GM21786 (cell line): ENCODE data around the gene FAM241A.
"Not testable (repeated sequence)": the region's sequence is repeated elsewhere in the genome, so short reads cannot be mapped to it uniquely, and the experiment has no call there.

Experiments
- ATAC-seq: cut with Tn5 transposase; IDR thresholded peaks from one replicate; pipeline ENCODE4 v1.9.1; 2021; ENCODE audit not compliant: unreplicated experiment

The FAM241A gene

GRCh38 chr4:112172180-112172579, 26.9 kb downstream of the FAM241A start:
- ATAC-seq: peak; percentile 52

GRCh38 chr4:112173593-112174558, 28.6 kb downstream of the FAM241A start:
- ATAC-seq: no peak

GRCh38 chr4:112175840-112176239, 30.6 kb downstream of the FAM241A start:
- ATAC-seq: no peak

- peak; percentile 61 for ATAC-seq
These were observed 31.3 kb downstream of the FAM241A start for GRCh38 chr4:112176596-112176995.

GRCh38 chr4:112178741-112179140, 33.5 kb downstream of the FAM241A start:
- not testable (repeated sequence) for ATAC-seq

GRCh38 chr4:112181358-112182000, 36.2 kb downstream of the FAM241A start:
- no peak for ATAC-seq

- no peak for ATAC-seq
These were observed 37.4 kb downstream of the FAM241A start for GRCh38 chr4:112182604-112183003.

GRCh38 chr4:112183252-112183651, 38.0 kb downstream of the FAM241A start:
- no peak for ATAC-seq

- no peak for ATAC-seq
These were observed 39.2 kb downstream of the FAM241A start for GRCh38 chr4:112184438-112184837.

GRCh38 chr4:112185334-112185733, 40.1 kb downstream of the FAM241A start:
- peak; percentile 51 for ATAC-seq

GRCh38 chr4:112185740-112186670, 40.8 kb downstream of the FAM241A start:
- no peak for ATAC-seq

GRCh38 chr4:112189754-112190153, 44.5 kb downstream of the FAM241A start:
- no peak for ATAC-seq

GRCh38 chr4:112190684-112191083, 45.4 kb downstream of the FAM241A start:
- no peak for ATAC-seq

- ATAC-seq: no peak
These were observed 51.2 kb downstream of the FAM241A start for GRCh38 chr4:112196461-112196860.

- ATAC-seq: peak; percentile 7
These were observed 53.8 kb downstream of the FAM241A start for GRCh38 chr4:112199041-112199440.

- ATAC-seq: no peak
These were observed 56.8 kb downstream of the FAM241A start for GRCh38 chr4:112201915-112202505.

- ATAC-seq: no peak
These were observed 58.3 kb downstream of the FAM241A start for GRCh38 chr4:112203593-112203992.

- ATAC-seq: no peak
These were observed 61.2 kb downstream of the FAM241A start for GRCh38 chr4:112206431-112206830.

GRCh38 chr4:112208137-112209095, 63.2 kb downstream of the FAM241A start:
- ATAC-seq: not testable (repeated sequence)
